ENCODE data around the gene APOLD1. TPM values are rescaled to one million over a fixed set of nuclear protein-coding genes. Genes with fewer than 3 reads are reported as not detected.

Gene APOLD1
- total and polyA plus RNA-seq, 2 of the 8 experiments (the other 6 are each of a cell fraction or from before 2014, with no cell fraction given), result 0.12 to 0.71 TPM

DNA sequence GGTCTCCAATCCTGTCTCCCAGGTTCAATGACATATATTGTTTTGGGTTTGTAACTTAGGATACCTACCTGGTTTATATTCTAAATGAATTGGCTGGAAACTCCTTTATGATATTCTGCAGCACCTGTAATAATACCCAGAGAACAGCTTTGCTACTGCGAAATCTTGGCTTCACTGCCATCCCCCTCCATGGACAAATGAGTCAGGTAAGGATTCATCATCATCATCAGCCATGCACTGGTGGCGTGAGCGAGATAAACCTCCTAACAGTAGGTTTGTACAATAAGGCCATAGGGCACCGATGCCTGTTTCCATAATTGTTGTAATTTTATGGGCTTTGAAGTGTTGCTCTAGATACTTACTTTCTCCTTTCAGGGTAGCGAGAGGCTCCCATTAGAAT lies 38.4 kb downstream of the APOLD1 start:
- CTCF ChIA-PET (ENCODE audit: partially characterized antibody), result no interaction called here
- 95% methylated on average over 5 of the region's 5 CpGs; no CpG with 5 or more reads in 1 of the 2 experiments for WGBS, 2 experiments (ENCODE audit: extremely low coverage in 1 of 2, insufficient coverage in 1 of 2, insufficient read length in 1 of 2, insufficient replicate concordance in 2 of 2, low coverage in 1 of 2, low lambda C conversion rate in 2 of 2, missing lambda C conversion rate in 1 of 2)
- H3K4me1 ChIP-seq (replicated peaks in 1 of 4; ENCODE audit: control insufficient read depth in 3 of 4, insufficient read depth in 4 of 4, low read length in 3 of 4), result no peaks in the 10 kb centered on the region

More for the DNA sequence above, 38.4 kb downstream of the APOLD1 start:
- Histone ChIP-seq H3K9me3 (ENCODE audit: insufficient read depth in 2 of 2, low read depth in 1 of 2, low read length in 1 of 2) (no peaks in the 10 kb centered on the region), H3K4me2 (ENCODE audit: insufficient read depth in 1 of 2, low read depth in 2 of 2, low read length in 2 of 2) (no peak overlapping the region), H3K79me1 (ENCODE audit: low read depth, low read length) (no peaks in the 10 kb centered on the region), H3K4ac (replicated peaks; ENCODE audit: insufficient read length, low read depth, low read length) (no peak overlapping the region), H3K23ac (ENCODE audit: insufficient read length) (no peak overlapping the region), H3K27me3 (replicated peaks in 1 of 4; ENCODE audit: control insufficient read depth in 3 of 4, extremely low read depth in 1 of 4, insufficient read depth in 3 of 4, low read length in 3 of 4) (no peaks in the 10 kb centered on the region), H2BK15ac (ENCODE audit: low read length) (no peak overlapping the region), H3K14ac (ENCODE audit: insufficient read length) (no peak overlapping the region), H4K91ac (replicated peaks; ENCODE audit: insufficient read length, low read length) (no peak overlapping the region), H4K5ac (ENCODE audit: insufficient read length, low read depth, low read length) (no peak overlapping the region), H3K9ac (replicated peaks in 1 of 4; ENCODE audit: extremely low read depth in 1 of 4, low read depth in 3 of 4, low read length in 3 of 4) (no peak overlapping the region), H2AFZ (ENCODE audit: low read length) (no peak overlapping the region), H3K36me3 (ENCODE audit: control insufficient read depth in 2 of 4, insufficient read depth in 4 of 4, low read length in 3 of 4) (peaks cover 23 to 73% (median 66%) of the 10 kb centered on the region in 4 experiments), H2AK5ac (ENCODE audit: low read depth, low read length) (no peak overlapping the region), H3K27ac (ENCODE audit: low read depth, low read length) (no peak overlapping the region), H4K20me1 (replicated peaks in 1 of 2; ENCODE audit: control insufficient read depth in 1 of 2, insufficient read depth in 2 of 2, low read length in 2 of 2) (no peaks in the 10 kb centered on the region), H2BK120ac (replicated peaks; ENCODE audit: low read depth, low read length) (no peak overlapping the region), H2BK20ac (ENCODE audit: low read length) (no peak overlapping the region), H3K56ac (replicated peaks; ENCODE audit: insufficient read length, low read depth, low read length) (no peak overlapping the region), H4K8ac (ENCODE audit: extremely low read depth, insufficient read depth, low read length) (no peak overlapping the region), H3K23me2 (ENCODE audit: low read depth, low read length) (no peaks in the 10 kb centered on the region), H3K4me3 (ENCODE audit: extremely low read depth in 1 of 4, insufficient read depth in 2 of 4, low read depth in 3 of 4, low read length in 4 of 4) (no peak overlapping the region), H3K79me2 (ENCODE audit: control insufficient read depth in 1 of 2, insufficient read depth in 2 of 2, low read length in 2 of 2) (peaks cover 0 to 12% of the 10 kb centered on the region in 2 experiments; a peak in 2 of 4 replicates), H2BK12ac (ENCODE audit: low read depth, low read length) (no peak overlapping the region), H2BK5ac (ENCODE audit: low read depth, low read length) (no peak overlapping the region), H3K18ac (ENCODE audit: extremely low read depth, low read length) (no peak overlapping the region)
- TF ChIP-seq MAFK (IDR thresholded peaks at IDR 0.05; ENCODE audit: low read depth, low read length) (no peak), POLR2AphosphoS5 (IDR thresholded peaks at IDR 0.05; ENCODE audit: low read depth, low read length) (no peak), YY1 (IDR thresholded peaks at IDR 0.05; ENCODE audit: low read depth, low read length) (no peak), CHD1 (IDR thresholded peaks at IDR 0.05; ENCODE audit: low read depth, low read length) (no peak), BACH1 (IDR thresholded peaks at IDR 0.05; ENCODE audit: low read length) (no peak), RXRA (IDR thresholded peaks at IDR 0.05; ENCODE audit: insufficient read depth, low read depth, low read length) (no peak), CBX8 (IDR thresholded peaks at IDR 0.05; ENCODE audit: borderline replicate concordance, low read depth, low read length) (no peak)
- FAIRE-seq (no peak), DNase-seq (ENCODE audit: low read depth in 1 of 2, low spot score in 2 of 2) (no peak)
- POLR2A ChIA-PET (ENCODE audit: partially characterized antibody), result no interaction called here

Measured in H1 (cell line).